Upper lobe of left lung (tissue), 4 donors: ENCODE measurements around the gene IBA57.

Experiments used
- CTCF ChIP-seq, 6 experiments: fragments of 450-650 bp in 4 of 6; fragments of 200-600 bp in 2 of 6; sonication (generic) in 2 of 6; IDR thresholded peaks; one replicate each; pipeline ENCODE4 v1.5.1; 2016 to 2019; ENCODE audit warnings: antibody characterized with exemption in 6 of 6
- EP300 ChIP-seq, 4 donors: sonication (generic); formaldehyde crosslinking; IDR thresholded peaks; one replicate each; pipeline ENCODE4 v1.5.1; 2017; ENCODE audit warnings: antibody characterized with exemption in 4 of 4, control low read depth in 2 of 4
- POLR2A ChIP-seq, 4 donors: fragments of 450-650 bp; IDR thresholded peaks; one replicate each; pipeline ENCODE4 v1.5.1; 2016 to 2017; ENCODE audit warnings: antibody characterized with exemption in 4 of 4, mild to moderate bottlenecking in 2 of 4
- POLR2AphosphoS5 ChIP-seq, 2 donors: sonication (generic); formaldehyde crosslinking; IDR thresholded peaks; one replicate each; pipeline ENCODE4 v1.5.1; 2017; ENCODE audit warnings: antibody characterized with exemption in 2 of 2

GRCh38 chr1:228231189-228231588 lies 65.6 kb downstream of the IBA57 start:
- TF ChIP-seq CTCF (IDR thresholded peaks at IDR 0.05): no peak
- no peak for TF ChIP-seq POLR2A (IDR thresholded peaks at IDR 0.05)
- no peak for TF ChIP-seq POLR2AphosphoS5 (IDR thresholded peaks at IDR 0.05)
- TF ChIP-seq EP300 (IDR thresholded peaks at IDR 0.05): no peak
